Suprapubic skin (tissue), 4 donors: ENCODE data around the gene GNAO1. TPM values are rescaled to one million over a fixed set of nuclear protein-coding genes. Genes with fewer than 3 reads are reported as not detected.

Source experiments
- DNase-seq, 2 donors: peaks; one replicate each; pipeline ENCODE4 v3.0.0-alpha.2; 2019; ENCODE audit warnings: low spot score in 2 of 2
- H3K27ac ChIP-seq: fragments of 200-600 bp; sonication (generic); one replicate; pipeline ENCODE4 v1.5.1; 2019
- H3K27me3 ChIP-seq: fragments of 200-600 bp; sonication (generic); one replicate; pipeline ENCODE4 v1.5.1; 2019
- H3K36me3 ChIP-seq: fragments of 200-600 bp; sonication (generic); one replicate; pipeline ENCODE4 v1.5.1; 2019
- H3K4me1 ChIP-seq: fragments of 200-600 bp; sonication (generic); one replicate; pipeline ENCODE4 v1.5.1; 2019
- H3K4me3 ChIP-seq: fragments of 200-600 bp; sonication (generic); one replicate; pipeline ENCODE4 v1.5.1; 2019; ENCODE audit warnings: mild to moderate bottlenecking
- H3K9me3 ChIP-seq: fragments of 200-600 bp; sonication (generic); one replicate; pipeline ENCODE4 v1.5.1; 2019
- CTCF ChIP-seq, 2 donors: fragments of 200-600 bp in 1 of 2; fragments of 450-650 bp in 1 of 2; sonication (generic) in 1 of 2; IDR thresholded peaks; one replicate each; pipeline ENCODE4 v1.5.1; 2016 to 2019; ENCODE audit warnings: antibody characterized with exemption in 2 of 2, mild to moderate bottlenecking in 1 of 2, moderate library complexity in 1 of 2
- EP300 ChIP-seq: sonication (generic); formaldehyde crosslinking; IDR thresholded peaks from one replicate; pipeline ENCODE4 v1.6.1; 2017; ENCODE audit warnings: antibody characterized with exemption
- POLR2A ChIP-seq, 2 donors: fragments of 450-650 bp; IDR thresholded peaks; one replicate each; pipeline ENCODE4 v1.6.1; 2017; ENCODE audit warnings: antibody characterized with exemption in 2 of 2, mild to moderate bottlenecking in 2 of 2, moderate library complexity in 2 of 2
- POLR2AphosphoS5 ChIP-seq, 3 donors: sonication (generic); formaldehyde crosslinking; IDR thresholded peaks; one replicate each; pipeline ENCODE4 v1.6.1; 2017; ENCODE audit warnings: antibody characterized with exemption in 3 of 3
- WGBS: methylation state at CpG from one replicate; pipeline ENCODE4 v1.1.5; 2018; 5-methylcytosine and 5-hydroxymethylcytosine counted together
- total RNA-seq, 4 donors: library from RNA; depleted of rRNA; stranded (reverse); fragments of >200 nt; gene quantifications; one replicate each; pipeline ENCODE4 v1.1.0, GENCODE V29; 2016

Gene GNAO1
- total RNA-seq, 4 donors from 2014 or later = 2.4 to 7.6 (median 5.8) TPM

GRCh38 chr16:56350491-56351405 lies 159.5 kb downstream of the GNAO1 start:
- 66% methylated on average over 18 of the region's 22 CpGs for WGBS
- Histone ChIP-seq H3K27me3 (no peaks in the 10 kb centered on the region), H3K27ac (no peak overlapping the region), H3K4me1 (peaks cover 11% of the 10 kb centered on the region), H3K4me3 (no peak overlapping the region), H3K9me3 (no peaks in the 10 kb centered on the region), H3K36me3 (no peaks in the 10 kb centered on the region)
- DNase-seq = peak in 1 of 2 donors; percentile 58
- no peak for TF ChIP-seq EP300
- TF ChIP-seq CTCF (IDR thresholded peaks at IDR 0.05) = no peak
- TF ChIP-seq POLR2A (IDR thresholded peaks at IDR 0.05) = no peak
- TF ChIP-seq POLR2AphosphoS5 (IDR thresholded peaks at IDR 0.05) = no peak

- TF ChIP-seq POLR2AphosphoS5 (IDR thresholded peaks at IDR 0.05) (no peak), CTCF (IDR thresholded peaks at IDR 0.05) (no peak), POLR2A (IDR thresholded peaks at IDR 0.05) (no peak), EP300 (no peak)
- H3K4me1 ChIP-seq = peaks cover 17% of the 10 kb centered on the region
- no peaks in the 10 kb centered on the region for H3K27me3 ChIP-seq
- peak in 1 of 2 donors; percentile 50 for DNase-seq
- H3K36me3 ChIP-seq = no peaks in the 10 kb centered on the region
- no peaks in the 10 kb centered on the region for H3K9me3 ChIP-seq
- H3K27ac ChIP-seq = no peak overlapping the region
- no peak overlapping the region for H3K4me3 ChIP-seq
- 98% methylated on average over 6 of the region's 6 CpGs for whole genome bisulfite sequencing
Measured at GRCh38 chr16:56351481-56351880, 160.2 kb downstream of the GNAO1 start.

- no peak overlapping the region for H3K4me3 ChIP-seq
- no peaks in the 10 kb centered on the region for H3K36me3 ChIP-seq
- WGBS = 75% methylated on average over 4 of the region's 7 CpGs
- no peak overlapping the region for H3K27ac ChIP-seq
- no peaks in the 10 kb centered on the region for H3K9me3 ChIP-seq
- peak; percentile 49 to 67 for DNase-seq
- TF ChIP-seq POLR2A (IDR thresholded peaks at IDR 0.05) = no peak
- no peak for TF ChIP-seq CTCF (IDR thresholded peaks at IDR 0.05)
- no peak for TF ChIP-seq POLR2AphosphoS5 (IDR thresholded peaks at IDR 0.05)
- TF ChIP-seq EP300 = no peak
- H3K27me3 ChIP-seq = no peaks in the 10 kb centered on the region
- H3K4me1 ChIP-seq = peaks cover 17% of the 10 kb centered on the region
Measured at GRCh38 chr16:56352351-56353053, 161.2 kb downstream of the GNAO1 start.

GRCh38 chr16:56353054-56353921 lies 162.0 kb downstream of the GNAO1 start:
- 85% methylated on average over 8 of the region's 15 CpGs for WGBS
- no peaks in the 10 kb centered on the region for H3K9me3 ChIP-seq
- DNase-seq = peak; percentile 52 to 69

More at GRCh38 chr16:56353054-56353921, 162.0 kb downstream of the GNAO1 start:
- Histone ChIP-seq H3K4me3 (no peak overlapping the region), H3K36me3 (no peaks in the 10 kb centered on the region), H3K27me3 (no peaks in the 10 kb centered on the region), H3K27ac (no peak overlapping the region), H3K4me1 (peaks cover 17% of the 10 kb centered on the region)
- TF ChIP-seq EP300 (no peak), CTCF (IDR thresholded peaks at IDR 0.05) (no peak), POLR2A (IDR thresholded peaks at IDR 0.05) (no peak), POLR2AphosphoS5 (IDR thresholded peaks at IDR 0.05) (no peak)
